Stimulated activated CD8-positive, alpha-beta memory T cell treated with anti-CD3 and anti-CD28 coated beads, Interleukin-12 subunit alpha, Interleukin-12 subunit beta, amount 100 ng/mL, for 24 hours (primary cell): ENCODE data around the gene C10orf143.
"Not testable (repeated sequence)": the region's sequence is repeated elsewhere in the genome, so short reads cannot be mapped to it uniquely, and the experiment has no call there.

Experiments used
- DNase-seq: peaks from one replicate; pipeline ENCODE4 v3.0.0-alpha.2; 2020; ENCODE audit errors: extremely low read depth

C10orf143 gene

DNA sequence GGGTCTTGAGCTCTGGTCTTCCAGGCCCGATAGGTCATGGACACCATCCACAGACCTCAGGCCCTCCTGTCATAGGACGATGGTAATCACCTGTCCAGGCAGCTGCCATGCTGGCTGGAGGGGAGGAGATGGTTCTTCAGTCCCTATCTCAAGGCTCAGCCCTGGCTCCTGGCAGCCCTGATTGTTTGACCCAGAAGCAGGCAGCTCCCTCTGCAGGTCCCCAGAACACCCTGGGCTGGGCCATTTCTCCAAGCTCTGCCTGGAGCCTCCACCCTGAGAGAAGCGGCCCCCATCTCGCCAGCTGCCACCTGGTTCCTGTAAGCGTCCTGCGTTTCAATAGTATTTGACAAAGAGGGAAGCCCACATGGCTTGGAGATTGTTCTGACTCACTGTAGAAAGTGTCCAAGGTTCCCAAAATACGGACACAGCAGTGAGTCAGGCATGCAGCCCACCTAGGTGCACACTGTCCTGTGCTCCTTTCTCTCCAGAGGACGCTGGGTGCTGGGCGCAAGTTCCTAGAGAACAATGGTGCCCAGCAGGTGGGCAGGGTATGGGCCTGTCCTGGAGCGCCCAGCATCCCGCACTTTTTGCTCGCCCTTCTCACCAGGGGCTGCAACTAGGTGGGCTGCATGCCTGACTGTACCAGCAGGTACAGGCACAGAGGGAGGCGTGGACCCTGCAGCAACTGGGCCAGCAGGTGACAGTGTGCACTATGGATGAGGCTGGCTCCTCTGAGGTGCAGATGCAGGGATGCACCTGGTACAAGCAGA, 74.1 kb downstream of the C10orf143 start:
- DNase-seq: no peak

DNA sequence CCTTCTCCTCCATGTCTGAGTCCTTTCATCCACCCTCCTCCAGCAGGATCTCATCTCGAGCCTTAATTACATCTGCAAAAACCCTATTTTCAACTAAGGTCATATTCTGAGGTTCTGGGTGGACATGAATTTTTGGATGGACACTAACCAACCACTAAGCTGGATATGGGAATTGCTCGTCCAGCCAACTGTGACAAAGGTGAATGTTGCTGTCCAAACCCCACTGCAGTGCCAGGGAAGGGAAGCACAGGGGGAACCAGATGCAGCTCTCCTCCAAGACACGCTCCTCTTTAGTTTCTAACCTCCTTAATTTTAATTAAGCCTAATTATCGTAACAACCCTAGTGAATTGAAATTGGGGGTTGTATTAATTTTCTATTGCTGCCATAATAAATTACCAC, 81.4 kb downstream of the C10orf143 start:
- DNase-seq: no peak

DNA sequence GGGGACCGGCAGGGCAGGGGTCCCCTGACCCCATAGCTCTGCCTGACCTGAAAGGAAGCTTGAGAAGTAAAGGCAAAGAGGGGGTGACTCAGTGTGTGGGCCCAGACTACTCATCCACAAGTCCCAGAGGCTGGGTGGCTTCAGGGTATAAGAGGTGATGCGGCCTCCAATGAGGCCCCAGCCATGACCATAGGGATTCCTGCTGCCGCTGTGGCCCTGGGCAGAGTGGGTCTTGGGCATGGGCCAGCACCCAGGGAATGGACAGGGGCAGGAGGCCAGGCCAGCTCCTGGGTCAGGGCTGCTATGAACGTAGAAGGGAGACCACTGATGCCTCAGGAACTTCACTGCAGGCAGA, 82.2 kb downstream of the C10orf143 start:
- DNase-seq: no peak

- DNase-seq: no peak
Measured at GRCh38 chr10:130027716-130028464, 82.7 kb downstream of the C10orf143 start.

DNA sequence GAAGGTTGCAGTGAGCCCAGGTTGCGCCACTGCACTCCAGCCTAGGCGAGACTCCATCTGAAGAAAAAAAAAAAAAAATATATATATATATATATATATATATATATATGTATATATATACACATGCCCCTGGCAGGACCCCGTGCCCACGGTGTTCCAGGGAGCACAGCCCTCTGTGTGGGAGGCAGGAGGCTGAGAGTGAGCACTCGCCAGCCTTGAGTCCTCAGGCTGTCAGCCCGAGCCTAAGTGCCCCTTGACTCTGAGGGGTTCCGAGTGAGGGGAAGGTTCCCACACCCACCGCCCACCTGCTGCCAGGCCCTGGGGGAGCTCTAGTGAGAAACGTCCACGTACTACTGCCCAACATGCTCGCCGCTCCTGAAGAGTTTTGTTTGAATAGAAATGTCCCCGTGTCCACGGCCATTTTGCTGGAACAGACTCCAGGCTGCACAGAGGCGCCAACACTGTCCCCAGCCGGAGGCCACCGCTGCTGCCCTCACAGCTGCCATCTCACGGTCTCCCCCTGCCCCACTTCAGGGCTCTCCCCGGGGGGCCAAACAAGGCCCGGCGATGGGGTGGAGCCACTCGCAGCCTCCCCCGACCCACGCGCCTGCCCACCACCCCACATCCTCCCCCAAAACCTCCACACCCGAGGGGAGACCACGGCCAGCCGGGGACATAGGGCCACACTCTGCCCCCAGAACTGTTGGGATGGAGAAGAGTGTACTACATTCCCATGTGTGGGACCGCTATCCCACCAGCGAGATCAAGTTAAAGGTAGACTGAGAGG, 83.8 kb downstream of the C10orf143 start:
- no peak for DNase-seq

DNA sequence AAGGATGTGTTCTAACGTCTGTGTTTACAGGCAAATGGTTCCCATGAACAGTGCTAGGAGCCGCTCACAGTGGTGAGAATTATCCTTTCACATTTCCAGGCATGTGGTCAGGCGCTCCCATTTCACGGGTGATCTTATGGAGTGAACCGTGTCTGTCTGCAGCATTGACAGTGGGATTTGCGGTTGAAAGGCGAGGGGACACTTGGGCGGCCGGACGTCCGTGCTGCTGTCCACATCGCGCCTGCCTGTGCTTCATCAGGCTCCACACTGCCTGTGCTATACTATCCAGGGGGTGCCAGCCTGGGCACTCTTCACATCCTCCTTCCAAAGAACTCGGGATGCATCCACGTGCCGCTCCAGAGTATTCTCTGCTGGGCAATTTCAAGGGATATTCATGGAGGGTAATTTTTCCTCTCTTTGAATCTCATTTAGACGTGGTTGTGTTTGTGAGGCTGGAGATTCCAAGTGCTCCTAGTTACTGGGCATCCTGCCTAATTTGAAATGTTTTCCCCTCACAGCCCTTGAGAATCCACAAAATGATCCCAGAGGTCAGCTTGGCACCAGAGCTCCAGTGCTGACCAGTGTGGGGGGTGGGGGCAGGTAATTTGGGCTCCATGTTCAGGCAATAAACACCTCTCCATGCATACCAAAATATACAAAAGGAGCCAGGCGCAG, 84.7 kb downstream of the C10orf143 start:
- no peak for DNase-seq

DNA sequence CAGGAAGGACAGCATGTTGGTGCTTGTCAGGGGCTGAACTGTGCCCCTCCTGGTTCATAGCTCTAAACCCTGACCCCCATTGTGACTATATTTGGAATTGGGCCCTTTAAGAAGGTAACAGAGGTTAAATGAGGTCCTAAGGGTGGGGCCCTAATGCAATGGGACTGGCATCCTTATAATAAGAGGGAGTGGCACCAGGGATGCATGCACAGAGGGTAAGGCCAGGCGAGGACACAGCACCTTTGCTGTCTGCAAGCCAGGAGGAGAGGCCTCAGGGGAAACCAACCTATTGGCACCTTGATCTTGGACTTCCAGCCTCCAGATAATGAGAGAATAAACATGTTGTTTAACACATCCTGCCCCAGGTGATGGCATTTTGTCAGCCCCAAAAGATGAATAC, 85.3 kb downstream of the C10orf143 start:
- DNase-seq: no peak

GRCh38 chr10:130024779-130025325, 85.8 kb downstream of the C10orf143 start:
- DNase-seq: no peak

GRCh38 chr10:130024326-130024725, 86.3 kb downstream of the C10orf143 start:
- DNase-seq: not testable (repeated sequence)

DNA sequence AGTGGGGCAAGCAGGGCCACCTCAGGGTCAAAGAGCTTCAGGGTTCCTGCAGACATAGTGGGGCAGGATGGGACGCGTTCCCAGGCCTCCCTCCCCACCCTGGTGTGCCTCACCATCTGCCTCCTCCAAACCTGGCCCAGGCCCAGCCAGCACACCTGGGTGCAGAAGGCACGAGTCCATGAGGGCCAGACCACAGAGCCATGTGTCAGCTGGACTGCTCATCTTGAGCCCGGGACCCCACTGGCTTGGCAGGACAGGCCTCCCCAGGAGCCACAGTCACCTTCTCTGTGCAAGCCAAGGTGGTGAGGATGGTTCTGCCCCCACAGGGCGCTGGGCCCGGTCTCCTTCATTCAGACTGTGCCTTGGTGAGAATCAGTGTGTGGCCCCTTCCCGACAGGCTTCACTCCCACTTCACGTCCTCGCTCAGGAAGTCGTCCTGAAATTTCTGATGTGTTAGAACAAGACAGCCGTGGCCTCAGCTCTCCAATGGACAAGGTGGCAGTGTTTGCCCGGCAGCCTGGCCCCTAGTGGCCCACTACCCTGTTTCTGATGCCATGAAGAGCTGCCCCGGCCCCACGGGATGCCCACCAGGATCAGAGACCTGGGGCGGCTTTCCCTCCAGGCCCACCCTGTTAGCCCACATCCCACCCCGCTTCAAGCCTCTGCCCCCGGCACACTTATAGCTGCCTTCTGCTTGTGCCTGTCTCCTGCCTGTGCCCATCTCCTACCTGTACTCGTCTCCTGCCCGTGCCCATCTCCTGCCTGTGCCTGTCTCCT, 87.0 kb downstream of the C10orf143 start:
- DNase-seq: no peak

DNA sequence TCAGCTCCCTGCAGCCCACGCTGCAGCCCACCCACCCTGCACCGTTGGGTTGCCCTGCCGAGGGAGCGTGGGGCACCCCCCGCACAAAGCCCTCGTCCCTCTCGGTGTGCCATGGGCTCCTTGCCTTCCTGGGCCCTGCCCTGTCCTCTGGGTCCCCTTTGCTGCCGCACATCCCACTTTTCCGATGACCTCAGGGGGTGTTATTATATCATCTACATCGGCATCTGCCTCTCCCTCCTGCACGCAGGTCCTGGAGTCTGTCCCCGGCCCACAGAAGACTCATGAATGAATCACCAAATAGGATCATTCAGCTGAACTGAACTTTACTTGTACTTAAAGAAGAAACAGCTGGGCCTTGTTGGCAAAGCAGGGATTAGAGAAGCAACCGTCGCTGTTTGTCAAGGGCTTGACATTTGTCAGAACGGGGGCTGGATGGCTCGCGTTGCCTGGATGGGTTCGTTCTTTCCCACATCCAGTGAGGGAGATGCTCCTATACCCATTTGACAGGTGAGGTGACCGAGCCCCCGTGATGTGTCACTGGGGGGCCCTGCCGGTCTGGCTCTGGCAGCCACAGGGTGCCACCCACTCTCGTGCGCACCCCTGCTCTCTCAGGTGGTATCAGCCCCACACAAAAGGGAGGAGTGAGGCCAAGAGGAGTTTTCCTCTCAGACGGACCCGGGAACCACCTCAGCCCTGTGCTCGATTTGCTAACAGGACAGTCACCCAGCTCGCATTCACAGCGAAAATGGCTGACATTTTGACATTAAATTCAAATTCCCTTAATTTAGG, 87.9 kb downstream of the C10orf143 start:
- DNase-seq: no peak

- no peak for DNase-seq
Measured at GRCh38 chr10:130022086-130022485, 88.5 kb downstream of the C10orf143 start.

DNA sequence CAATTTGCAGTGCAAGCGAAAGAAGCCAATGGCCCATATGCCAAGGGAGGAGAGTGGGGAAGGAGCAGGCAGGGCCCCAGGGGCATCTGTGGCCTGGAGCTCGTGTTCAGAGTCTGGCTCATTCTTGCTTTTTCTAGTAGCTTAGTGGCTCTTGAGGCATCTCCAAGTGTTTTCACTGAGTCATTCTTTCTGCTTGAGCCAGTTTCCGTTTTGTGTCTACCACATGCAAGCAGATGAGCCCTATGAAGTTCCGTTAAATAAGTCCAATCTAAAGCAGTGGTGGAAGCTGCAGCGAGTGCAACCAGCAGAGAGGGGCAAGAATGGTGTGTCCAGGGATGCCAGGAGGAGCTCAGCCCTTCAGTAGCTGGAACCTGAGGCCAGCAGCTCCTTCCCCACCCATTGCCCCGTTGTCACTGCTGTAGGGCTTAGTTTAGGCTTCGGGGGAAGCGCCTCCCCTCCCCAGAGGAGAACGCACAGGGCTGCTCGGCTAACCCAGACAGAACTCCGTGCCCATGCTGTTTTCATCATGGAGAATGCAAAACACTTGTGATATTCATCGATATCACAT, 89.2 kb downstream of the C10orf143 start:
- DNase-seq: no peak

DNA sequence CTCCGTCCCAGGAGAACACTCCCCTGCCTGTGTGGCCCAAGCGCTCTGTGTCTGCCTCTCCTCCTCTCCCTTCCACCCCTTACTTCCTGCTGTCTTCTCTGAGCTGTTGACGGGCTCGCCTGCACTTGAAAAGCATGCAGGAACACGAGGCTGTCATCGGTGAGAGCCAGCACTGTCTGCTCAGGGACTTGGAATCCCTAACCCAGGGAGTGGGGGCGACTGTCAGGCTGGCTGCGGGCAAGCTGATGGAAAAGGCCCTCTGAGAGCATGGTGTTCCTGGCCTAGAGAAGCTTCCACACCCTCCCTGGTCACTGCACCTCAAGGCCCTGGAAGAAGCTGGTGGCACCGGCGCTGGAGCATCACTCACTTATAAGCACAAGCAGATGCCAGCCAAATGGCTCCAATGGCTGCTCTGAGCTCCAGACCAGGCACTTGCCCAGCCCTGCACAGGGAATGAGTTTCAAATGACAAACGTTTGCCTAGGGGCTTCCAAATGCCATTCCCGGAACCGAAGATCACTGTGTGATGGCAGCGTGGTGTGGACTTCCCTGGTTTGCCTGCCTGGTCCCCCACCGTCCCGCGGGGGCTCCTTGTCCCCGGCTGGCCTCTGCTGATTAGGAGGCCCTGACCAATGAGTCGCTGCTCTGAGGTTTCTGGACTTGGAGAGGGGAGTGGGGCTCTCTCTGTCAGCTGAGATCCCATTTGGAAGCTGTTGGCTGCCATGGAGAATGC, 89.8 kb downstream of the C10orf143 start:
- DNase-seq: no peak

DNA sequence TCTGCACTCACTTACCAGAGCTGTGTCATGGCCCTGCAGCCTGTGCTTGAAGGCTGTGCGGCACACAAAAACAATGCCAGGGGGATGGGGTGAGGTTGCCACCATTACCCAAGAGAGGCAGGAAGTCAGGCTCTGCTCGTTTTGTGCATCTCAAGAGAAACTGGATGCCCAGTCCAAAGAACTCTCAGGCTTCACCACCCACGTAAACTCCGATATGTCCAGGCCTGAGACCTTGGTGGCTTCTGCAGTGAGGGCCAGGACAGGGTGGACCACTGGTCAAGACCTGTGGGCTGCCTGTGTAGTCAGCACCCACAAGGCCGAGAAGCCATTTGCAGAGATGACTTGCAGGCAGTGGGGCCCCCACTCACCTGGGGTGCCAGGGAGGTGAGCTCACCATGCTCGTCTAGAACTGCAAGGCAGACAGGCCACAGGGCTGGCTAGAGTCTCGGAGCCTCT, 91.9 kb downstream of the C10orf143 start:
- DNase-seq: no peak

GRCh38 chr10:130018265-130018664, 92.4 kb downstream of the C10orf143 start:
- DNase-seq: no peak

- no peak for DNase-seq
Measured at GRCh38 chr10:130017631-130018022, 93.0 kb downstream of the C10orf143 start.

DNA sequence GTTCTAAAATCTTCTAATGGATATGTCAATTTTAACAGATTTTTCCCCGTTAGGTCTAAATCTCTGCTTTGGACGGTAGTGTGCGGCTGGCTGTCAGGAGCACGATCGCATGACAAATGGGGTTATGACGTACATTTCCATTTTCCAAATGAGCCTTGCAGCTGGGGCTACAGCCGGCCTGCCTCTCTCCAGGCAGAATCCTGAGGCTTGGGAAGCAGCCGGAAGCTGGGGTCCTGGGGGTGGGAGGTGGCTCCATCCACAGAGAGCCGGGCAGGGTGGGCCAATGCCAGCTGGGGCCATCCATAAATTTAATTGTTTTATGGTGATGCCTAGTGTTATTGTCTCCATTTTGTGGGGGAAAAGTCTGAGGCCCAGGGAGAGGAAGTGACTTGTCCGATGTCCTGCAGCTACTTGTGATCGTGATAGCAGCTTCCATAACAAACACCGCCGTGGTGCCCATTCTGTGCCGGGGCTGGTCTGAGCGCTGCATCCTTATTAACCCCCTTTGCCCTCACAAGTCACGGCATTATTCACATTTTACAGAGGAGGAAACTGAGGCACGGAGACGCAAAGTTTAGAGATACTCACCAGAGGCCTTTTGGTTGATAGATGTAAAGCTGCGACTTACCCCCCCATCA, 93.5 kb downstream of the C10orf143 start:
- no peak for DNase-seq
